Activated T-cell treated with anti-CD3 and anti-CD28 coated beads, Interleukin-2, amount 50 U/mL, for 24 hours (primary cell): ENCODE results near the gene CSHL1.
"Not testable (repeated sequence)": the region's sequence is repeated elsewhere in the genome, so short reads cannot be mapped to it uniquely, and the experiment has no call there.

ENCODE experiments used
- DNase-seq: peaks from one replicate; pipeline ENCODE4 v3.0.0-alpha.2; 2020
- H3K27ac Mint-ChIP-seq: 2 replicates; pipeline ENCODE4 v1.8.0; 2020; ENCODE audit warnings: mild to moderate bottlenecking, mixed read lengths
- H3K27me3 Mint-ChIP-seq: 2 replicates; pipeline ENCODE4 v1.8.0; 2020; ENCODE audit warnings: mixed read lengths
- H3K36me3 Mint-ChIP-seq: 2 replicates; pipeline ENCODE4 v1.8.0; 2020; ENCODE audit warnings: low read depth, mixed read lengths
- H3K4me1 Mint-ChIP-seq: 2 replicates; pipeline ENCODE4 v1.8.0; 2020; ENCODE audit warnings: low read depth, mixed read lengths
- H3K4me3 Mint-ChIP-seq: 2 replicates; pipeline ENCODE4 v1.8.0; 2020; ENCODE audit warnings: mild to moderate bottlenecking, moderate library complexity, mixed read lengths
- H3K9me3 Mint-ChIP-seq: 2 replicates; pipeline ENCODE4 v1.8.0; 2020; ENCODE audit warnings: mixed read lengths

Gene CSHL1

DNA sequence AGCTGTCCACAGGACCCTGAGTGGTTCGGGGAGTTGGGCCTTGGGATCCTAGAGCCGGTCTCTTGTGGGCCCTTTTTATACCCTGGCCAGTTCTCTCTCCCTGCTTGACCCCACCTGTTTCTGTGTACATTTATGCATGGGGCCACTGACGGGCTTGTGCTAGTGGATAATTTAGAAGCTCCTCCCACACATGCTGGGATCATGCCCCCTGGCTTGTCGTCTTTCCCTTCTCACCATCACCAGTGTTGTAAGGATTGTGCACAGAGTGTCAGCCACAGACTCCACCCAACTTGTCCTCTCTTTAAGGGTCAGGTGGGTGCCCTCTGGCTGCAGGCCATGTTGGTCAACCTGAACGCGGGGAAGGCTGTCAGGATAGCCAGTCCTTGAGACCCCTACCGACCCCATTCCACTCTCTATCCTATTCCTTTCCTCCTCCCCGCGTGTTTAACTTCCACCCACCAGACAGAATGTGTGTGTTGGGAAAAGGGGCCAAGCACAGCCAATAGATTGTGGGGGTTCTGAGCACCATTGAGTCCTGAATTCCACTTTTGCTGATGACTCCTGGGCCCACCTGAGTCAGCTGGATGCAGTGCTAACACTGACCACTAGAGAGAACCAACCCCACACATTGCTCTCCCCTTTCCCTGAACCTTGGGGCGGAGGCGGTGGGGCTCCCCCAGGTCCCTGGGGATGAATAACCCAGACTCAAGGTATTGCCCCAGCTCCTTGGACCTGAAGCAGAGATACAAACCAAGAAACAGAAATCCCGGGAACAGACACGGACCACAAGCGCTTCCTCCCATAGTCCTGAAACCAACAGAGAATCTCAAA is 14.3 kb downstream of the CSHL1 start, which contains the start of gene CSH1:
TSS of gene CSH1 (minus strand) at position 51 of the 831 bp plus-strand sequence. CDS start 63 bp downstream, outside the sequence.
- H3K36me3 Mint-ChIP-seq, DNase-seq, H3K27me3 Mint-ChIP-seq, H3K27ac Mint-ChIP-seq, H3K4me3 Mint-ChIP-seq, H3K9me3 Mint-ChIP-seq: not testable (repeated sequence)
- peaks cover 15% of the 10 kb centered on the region for H3K4me1 Mint-ChIP-seq

DNA sequence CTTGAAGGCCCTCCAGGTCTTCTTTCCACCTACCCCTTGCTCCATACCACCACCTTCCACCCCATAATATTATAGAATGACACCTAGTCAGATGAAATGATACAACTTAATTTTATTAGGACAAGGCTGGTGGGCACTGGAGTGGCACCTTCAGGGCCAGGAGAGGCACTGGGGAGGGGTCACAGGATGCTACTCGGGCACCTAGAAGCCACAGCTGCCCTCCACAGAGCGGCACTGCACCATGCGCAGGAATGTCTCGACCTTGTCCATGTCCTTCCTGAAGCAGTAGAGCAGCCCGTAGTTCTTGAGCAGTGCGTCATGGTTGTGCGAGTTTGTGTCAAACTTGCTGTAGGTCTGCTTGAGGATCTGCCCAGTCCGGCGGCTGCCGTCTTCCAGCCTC is 16.2 kb downstream of the CSHL1 start:
- H3K9me3 Mint-ChIP-seq, H3K27me3 Mint-ChIP-seq, DNase-seq, H3K36me3 Mint-ChIP-seq, H3K4me3 Mint-ChIP-seq, H3K27ac Mint-ChIP-seq: not testable (repeated sequence)
- peaks cover 11% of the 10 kb centered on the region for H3K4me1 Mint-ChIP-seq

DNA sequence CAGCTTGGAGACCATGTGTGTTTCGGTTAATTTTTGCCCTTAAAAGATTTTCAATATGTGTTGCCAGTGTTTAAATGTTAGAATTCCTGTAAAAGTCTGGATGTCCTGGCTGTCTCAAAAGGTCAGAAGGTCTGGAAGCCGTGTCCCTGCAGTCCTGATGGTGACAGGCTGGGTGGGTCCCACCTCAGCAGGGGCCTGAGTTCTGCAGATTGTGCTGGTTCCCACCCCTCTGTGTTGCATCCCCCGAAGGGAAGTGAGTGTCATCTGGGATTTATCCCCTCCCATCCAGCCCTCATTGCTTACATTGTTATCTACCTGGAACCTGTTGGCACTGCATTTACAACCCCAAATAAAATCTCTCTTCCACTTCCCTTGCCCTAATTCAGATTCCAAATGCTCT is 17.0 kb downstream of the CSHL1 start:
- H3K36me3 Mint-ChIP-seq, DNase-seq, H3K4me1 Mint-ChIP-seq, H3K27me3 Mint-ChIP-seq, H3K9me3 Mint-ChIP-seq, H3K27ac Mint-ChIP-seq, H3K4me3 Mint-ChIP-seq: not testable (repeated sequence)

DNA sequence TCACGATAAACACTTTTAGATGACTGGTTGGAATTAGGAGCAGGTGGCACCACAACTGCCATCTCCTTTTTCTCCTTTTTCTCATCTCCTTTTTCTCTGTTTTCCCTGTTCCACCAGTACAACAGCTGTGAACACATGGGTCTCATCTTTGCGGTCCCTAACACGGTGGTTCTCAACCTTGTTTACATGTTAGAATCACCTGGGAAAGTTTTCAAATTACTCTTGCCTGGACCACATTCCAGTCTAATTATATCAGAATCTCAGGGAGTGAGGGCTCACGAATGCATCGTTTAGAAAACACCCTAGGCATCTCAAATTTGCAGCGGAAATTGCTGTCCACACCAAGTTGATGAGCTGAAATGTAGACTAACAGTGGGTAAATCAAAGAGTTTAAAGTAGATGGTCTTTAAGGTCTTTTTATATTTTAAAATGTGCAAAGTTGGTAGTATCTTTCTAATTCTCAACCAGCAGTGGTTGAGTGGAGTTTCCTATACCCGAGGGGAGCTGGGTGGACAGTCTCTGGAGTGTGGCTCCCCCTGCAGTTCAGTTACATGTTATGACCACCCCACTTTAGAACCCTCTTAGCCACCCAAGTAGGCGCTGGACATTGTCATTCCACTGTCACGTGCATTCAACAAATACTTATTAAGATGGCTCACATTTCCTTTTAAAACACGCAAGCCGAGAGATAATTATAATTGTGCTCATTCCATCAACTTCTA is 18.6 kb downstream of the CSHL1 start:
- H3K36me3 Mint-ChIP-seq, H3K4me3 Mint-ChIP-seq, H3K27me3 Mint-ChIP-seq, DNase-seq, H3K9me3 Mint-ChIP-seq, H3K27ac Mint-ChIP-seq, H3K4me1 Mint-ChIP-seq: not testable (repeated sequence)

DNA sequence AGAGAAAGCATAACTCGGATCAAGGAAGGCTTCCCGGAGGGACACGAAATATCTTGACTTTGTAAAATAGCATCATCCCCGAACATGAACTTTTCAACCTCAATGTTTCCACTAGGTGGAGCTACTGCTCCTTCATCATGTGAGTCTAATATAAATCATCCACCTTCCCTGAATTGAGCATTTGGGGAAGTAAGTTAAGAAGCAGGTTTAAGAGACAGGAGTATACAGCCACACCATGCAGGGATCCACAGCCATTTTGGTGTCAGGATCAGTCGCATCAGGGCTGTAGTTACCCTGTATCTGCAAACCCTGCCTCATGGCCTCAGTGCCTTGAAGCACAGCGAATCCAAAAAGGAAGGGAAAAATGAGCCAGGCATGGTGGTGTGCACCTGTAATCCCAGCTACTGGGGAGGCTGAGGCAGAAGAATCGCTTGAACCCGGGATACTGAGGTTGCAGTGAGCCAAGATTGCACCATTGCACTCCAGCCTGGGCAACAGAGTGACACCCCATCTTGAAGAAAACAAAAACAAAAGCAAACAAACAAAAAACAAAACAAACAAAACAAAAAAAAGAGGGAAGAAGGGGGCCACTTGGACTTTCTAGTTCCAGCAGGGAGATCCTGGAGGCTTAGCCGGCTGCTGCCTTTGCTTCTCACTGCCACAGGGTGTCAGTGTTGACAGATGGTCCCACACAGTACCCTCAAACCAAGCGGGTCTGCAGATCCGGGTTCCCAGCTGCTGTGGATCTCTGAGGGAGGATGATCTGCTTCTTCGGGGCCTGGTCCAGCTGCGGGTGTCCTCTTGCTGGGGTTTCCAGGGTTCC is 21.8 kb downstream of the CSHL1 start:
- H3K4me1 Mint-ChIP-seq, H3K27ac Mint-ChIP-seq, DNase-seq, H3K9me3 Mint-ChIP-seq, H3K27me3 Mint-ChIP-seq, H3K36me3 Mint-ChIP-seq, H3K4me3 Mint-ChIP-seq: not testable (repeated sequence)

DNA sequence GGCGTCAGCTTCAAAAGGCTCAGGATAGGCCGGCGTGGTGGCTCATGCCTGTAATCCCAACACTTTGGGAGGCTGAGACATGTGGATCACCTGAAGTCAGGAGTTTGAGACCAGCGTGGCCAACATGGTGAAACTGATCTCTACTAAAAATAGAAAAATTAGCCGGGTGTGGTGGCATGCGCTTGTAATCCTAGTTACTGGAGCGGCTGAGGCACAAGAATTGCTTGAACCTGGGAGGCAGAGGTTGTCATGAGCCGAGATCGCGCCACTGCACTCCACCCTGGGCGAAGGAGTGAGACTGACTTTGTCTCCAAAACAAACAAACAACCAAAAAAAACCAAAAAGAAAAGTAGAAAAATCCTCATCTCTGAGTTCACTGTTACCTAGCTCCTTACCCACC is 25.9 kb downstream of the CSHL1 start:
- H3K27ac Mint-ChIP-seq, H3K9me3 Mint-ChIP-seq, H3K36me3 Mint-ChIP-seq, DNase-seq, H3K4me1 Mint-ChIP-seq, H3K27me3 Mint-ChIP-seq, H3K4me3 Mint-ChIP-seq: not testable (repeated sequence)

DNA sequence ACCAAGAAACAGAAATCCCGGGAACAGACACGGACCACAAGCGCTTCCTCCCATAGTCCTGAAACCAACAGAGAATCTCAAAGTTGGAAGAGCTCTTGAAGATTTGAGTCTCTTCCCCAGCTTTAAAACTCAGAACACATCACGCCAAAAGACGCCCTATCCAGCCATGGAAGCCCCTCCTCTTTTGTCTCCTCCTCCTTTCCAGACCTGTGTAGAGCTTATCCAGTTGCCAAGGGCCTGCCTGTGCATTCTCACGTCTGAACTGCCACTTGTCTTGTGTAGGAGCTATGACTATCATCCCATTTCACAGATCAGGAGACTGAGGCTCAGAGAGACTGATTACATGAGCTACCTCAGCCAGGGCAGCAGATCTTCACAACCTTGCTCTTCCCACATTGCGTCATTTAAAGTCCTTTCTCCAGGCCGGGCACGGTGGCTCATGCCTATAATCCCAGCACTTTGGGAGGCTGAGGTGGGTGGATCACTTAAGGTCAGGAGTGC is 28.4 kb downstream of the CSHL1 start:
- DNase-seq, H3K27ac Mint-ChIP-seq, H3K36me3 Mint-ChIP-seq, H3K9me3 Mint-ChIP-seq, H3K27me3 Mint-ChIP-seq, H3K4me1 Mint-ChIP-seq, H3K4me3 Mint-ChIP-seq: not testable (repeated sequence)

DNA sequence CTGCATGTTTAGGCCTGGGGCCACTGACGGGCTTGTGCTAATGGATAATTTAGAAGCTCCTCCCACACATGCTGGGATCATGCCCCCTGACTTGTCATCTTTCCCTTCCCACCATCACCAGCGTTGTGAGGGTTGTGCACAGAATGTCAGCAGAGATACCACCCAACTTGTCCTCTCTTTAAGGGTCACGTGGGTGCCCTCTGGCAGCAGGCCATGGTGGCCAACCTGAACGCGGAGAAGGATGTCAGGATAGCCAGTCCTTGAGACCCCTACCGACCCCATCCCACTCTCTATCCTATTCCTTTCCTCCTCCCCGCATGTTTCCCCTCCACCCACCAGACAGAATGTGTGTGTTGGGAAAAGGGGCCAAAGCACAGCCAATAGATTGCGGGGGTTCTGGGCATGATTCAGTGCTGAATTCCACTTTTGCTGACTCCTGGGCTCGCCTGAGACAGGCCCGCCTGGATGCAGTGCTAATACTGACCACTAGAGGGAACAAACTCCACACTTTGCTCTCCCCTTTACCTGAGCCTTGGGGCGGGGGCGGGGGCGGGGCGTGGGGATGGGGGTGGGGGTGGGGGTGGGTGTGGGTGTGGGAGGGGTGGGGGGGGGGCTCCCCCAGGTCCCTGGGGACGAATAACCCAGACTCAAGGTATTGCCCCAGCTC is 29.0 kb downstream of the CSHL1 start, which contains the start of gene GH2:
TSS of gene GH2 (minus strand) at position 10 of the 667 bp plus-strand sequence. CDS start 143 bp downstream, outside the sequence.
- H3K27ac Mint-ChIP-seq: no peak within 1 kb of the TSS
- H3K9me3 Mint-ChIP-seq: no peaks in the 10 kb centered on the region
- H3K36me3 Mint-ChIP-seq: no peaks in the 10 kb centered on the region
- DNase-seq: peak; percentile 64
- peaks cover 2% of the 10 kb centered on the region for H3K4me1 Mint-ChIP-seq
- H3K4me3 Mint-ChIP-seq: no peak within 1 kb of the TSS
- H3K27me3 Mint-ChIP-seq: no peaks in the 10 kb centered on the region

DNA sequence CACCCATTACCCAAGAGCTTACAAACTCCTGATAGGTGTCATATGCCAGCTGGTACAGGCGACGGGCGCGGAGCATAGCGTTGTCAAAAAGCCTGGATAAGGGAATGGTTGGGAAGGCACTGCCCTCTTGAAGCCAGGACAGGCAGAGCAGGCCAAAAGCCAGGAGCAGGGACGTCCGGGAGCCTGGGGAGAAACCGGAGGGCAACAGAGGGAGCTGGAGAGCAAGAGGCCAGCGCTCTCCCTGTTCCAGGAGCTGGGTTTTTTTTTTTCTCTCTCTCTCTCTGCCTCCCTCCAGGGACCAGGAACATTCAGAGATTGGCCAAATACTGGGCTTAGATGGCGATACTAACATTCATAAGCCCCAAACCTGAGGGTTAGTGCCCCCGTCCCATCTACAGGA is 29.7 kb downstream of the CSHL1 start:
- H3K27ac Mint-ChIP-seq, H3K4me1 Mint-ChIP-seq, DNase-seq, H3K4me3 Mint-ChIP-seq, H3K9me3 Mint-ChIP-seq, H3K36me3 Mint-ChIP-seq, H3K27me3 Mint-ChIP-seq: not testable (repeated sequence)

DNA sequence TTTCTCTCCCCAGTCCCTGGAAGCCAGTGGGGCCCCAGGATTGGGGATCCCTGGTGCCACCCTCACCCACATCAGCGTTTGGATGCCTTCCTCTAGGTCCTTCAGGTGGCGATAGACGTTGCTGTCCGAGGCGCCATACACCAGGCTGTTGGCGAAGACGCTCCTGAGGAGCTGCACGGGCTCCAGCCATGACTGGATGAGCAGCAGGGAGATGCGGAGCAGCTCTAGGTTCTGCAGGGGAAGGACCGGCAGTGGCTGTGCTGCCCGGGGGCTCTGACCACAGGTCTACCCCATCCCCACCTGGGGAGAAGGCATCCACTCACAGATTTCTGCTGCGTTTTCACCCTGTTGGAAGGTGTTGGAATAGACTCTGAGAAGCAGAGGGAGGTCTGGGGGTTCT is 30.4 kb downstream of the CSHL1 start:
- no peaks in the 10 kb centered on the region for H3K9me3 Mint-ChIP-seq
- H3K27ac Mint-ChIP-seq: no peak overlapping the region
- no peaks in the 10 kb centered on the region for H3K36me3 Mint-ChIP-seq

DNA sequence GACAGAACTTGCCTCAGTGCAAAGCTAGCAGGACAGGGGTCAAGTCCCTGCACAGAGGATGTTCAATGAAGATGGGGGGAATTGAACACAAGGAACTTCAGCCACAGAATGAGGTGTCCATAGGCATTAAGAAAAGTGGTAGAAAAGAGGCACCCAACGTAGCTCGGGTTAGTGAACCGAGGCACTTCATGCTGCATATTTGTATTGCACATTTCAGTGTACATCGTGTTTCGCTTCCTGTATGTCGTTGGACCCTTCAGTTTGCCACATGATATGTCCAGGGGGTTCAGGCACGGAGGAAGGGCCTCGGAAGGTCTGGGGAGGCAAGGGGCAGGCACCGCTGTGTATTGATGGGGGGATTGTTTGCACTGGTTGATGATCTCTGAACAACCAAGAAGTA is 32.6 kb downstream of the CSHL1 start:
- not testable (repeated sequence) for DNase-seq, H3K4me3 Mint-ChIP-seq, H3K9me3 Mint-ChIP-seq, H3K27ac Mint-ChIP-seq, H3K4me1 Mint-ChIP-seq, H3K36me3 Mint-ChIP-seq, H3K27me3 Mint-ChIP-seq

More for the DNA sequence above, 30.4 kb downstream of the CSHL1 start:
- H3K27me3 Mint-ChIP-seq: no peaks in the 10 kb centered on the region
- H3K4me3 Mint-ChIP-seq: no peak overlapping the region
- no peak for DNase-seq
- H3K4me1 Mint-ChIP-seq: peaks cover 2% of the 10 kb centered on the region

DNA sequence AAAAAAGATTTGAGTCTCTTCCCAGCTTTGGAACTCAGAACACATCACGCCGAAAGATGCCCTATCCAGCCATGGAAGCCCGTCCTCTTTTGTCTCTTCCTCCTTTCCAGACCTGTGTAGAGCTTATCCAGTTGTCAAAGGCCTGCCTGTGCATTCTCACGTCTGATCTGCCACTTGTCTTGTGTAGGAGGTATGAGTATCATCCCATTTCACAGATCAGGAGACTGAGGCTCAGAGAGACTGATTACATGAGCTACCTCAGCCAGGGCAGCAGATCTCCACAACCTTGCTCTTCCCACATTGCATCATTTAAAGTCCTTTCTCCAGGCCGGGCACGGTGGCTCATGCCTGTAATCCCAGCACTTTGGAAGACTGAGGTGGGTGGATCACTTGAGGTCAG is 36.4 kb downstream of the CSHL1 start:
- H3K36me3 Mint-ChIP-seq, H3K27ac Mint-ChIP-seq, DNase-seq, H3K4me1 Mint-ChIP-seq, H3K27me3 Mint-ChIP-seq, H3K4me3 Mint-ChIP-seq, H3K9me3 Mint-ChIP-seq: not testable (repeated sequence)

DNA sequence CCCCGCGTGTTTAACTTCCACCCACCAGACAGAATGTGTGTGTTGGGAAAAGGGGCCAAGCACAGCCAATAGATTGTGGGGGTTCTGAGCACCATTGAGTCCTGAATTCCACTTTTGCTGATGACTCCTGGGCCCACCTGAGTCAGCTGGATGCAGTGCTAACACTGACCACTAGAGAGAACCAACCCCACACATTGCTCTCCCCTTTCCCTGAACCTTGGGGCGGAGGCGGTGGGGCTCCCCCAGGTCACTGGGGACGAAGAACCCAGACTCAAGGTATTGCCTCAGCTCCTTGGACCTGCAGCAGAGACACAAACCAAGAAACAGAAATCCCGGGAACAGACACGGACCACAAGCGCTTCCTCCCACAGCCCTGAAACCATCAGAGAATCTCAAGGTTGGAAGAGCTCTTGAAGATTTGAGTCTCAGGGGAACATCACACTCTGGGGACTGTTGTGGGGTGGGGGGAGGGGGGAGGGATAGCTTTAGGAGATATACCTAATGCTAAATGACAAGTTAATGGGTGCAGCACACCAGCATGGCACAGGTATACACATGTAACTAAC is 36.9 kb downstream of the CSHL1 start:
- H3K36me3 Mint-ChIP-seq, H3K4me1 Mint-ChIP-seq, DNase-seq, H3K27me3 Mint-ChIP-seq, H3K4me3 Mint-ChIP-seq, H3K27ac Mint-ChIP-seq, H3K9me3 Mint-ChIP-seq: not testable (repeated sequence)

DNA sequence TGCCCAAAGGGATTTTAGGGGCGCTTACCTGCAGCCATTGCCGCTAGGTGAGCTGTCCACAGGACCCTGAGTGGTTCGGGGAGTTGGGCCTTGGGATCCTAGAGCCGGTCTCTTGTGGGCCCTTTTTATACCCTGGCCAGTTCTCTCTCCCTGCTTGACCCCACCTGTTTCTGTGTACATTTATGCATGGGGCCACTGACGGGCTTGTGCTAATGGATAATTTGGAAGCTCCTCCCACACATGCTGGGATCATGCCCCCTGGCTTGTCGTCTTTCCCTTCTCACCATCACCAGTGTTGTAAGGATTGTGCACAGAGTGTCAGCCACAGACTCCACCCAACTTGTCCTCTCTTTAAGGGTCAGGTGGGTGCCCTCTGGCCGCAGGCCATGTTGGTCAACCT is 37.5 kb downstream of the CSHL1 start, which contains the start of gene CSH2:
TSS of gene CSH2 (minus strand) at position 101 of the 400 bp plus-strand sequence. CDS start at position 38, 63 bp downstream.
- H3K4me3 Mint-ChIP-seq, H3K27me3 Mint-ChIP-seq, H3K9me3 Mint-ChIP-seq, H3K36me3 Mint-ChIP-seq, DNase-seq, H3K27ac Mint-ChIP-seq, H3K4me1 Mint-ChIP-seq: not testable (repeated sequence)
